Activated naive CD4-positive, alpha-beta T cell treated with anti-CD3 and anti-CD28 coated beads, Interleukin-2, amount 50 U/mL, for 24 hours (primary cell): ENCODE measurements around the gene REG3G.
"Not testable (repeated sequence)": the region's sequence is repeated elsewhere in the genome, so short reads cannot be mapped to it uniquely, and the experiment has no call there.

ENCODE experiments used
- H3K27ac Mint-ChIP-seq: one replicate; pipeline ENCODE4 v1.8.0; 2021; ENCODE audit warnings: mild to moderate bottlenecking, mixed read lengths
- H3K27me3 Mint-ChIP-seq: one replicate; pipeline ENCODE4 v1.8.0; 2021; ENCODE audit warnings: mixed read lengths
- H3K36me3 Mint-ChIP-seq: one replicate; pipeline ENCODE4 v1.8.0; 2021; ENCODE audit warnings: mixed read lengths
- H3K4me1 Mint-ChIP-seq: one replicate; pipeline ENCODE4 v1.8.0; 2021; ENCODE audit warnings: mixed read lengths
- H3K4me3 Mint-ChIP-seq: one replicate; pipeline ENCODE4 v1.8.0; 2021; ENCODE audit warnings: mild to moderate bottlenecking, mixed read lengths
- H3K9me3 Mint-ChIP-seq: one replicate; pipeline ENCODE4 v1.8.0; 2021; ENCODE audit warnings: mixed read lengths

Gene REG3G

GRCh38 chr2:79000008-79000576 lies 25.4 kb upstream of the REG3G start:
- no peak overlapping the region for H3K4me3 Mint-ChIP-seq
- peaks cover under 1% of the 10 kb centered on the region for H3K27me3 Mint-ChIP-seq
- H3K4me1 Mint-ChIP-seq, result no peaks in the 10 kb centered on the region
- no peaks in the 10 kb centered on the region for H3K9me3 Mint-ChIP-seq
- H3K36me3 Mint-ChIP-seq, result no peaks in the 10 kb centered on the region
- H3K27ac Mint-ChIP-seq, result no peak overlapping the region

- Mint-ChIP-seq H3K27ac (no peak overlapping the region), H3K4me1 (no peaks in the 10 kb centered on the region), H3K9me3 (no peaks in the 10 kb centered on the region), H3K36me3 (no peaks in the 10 kb centered on the region), H3K4me3 (no peak overlapping the region), H3K27me3 (no peaks in the 10 kb centered on the region)
Measured at GRCh38 chr2:79001285-79001684, 24.2 kb upstream of the REG3G start.

- no peak overlapping the region for H3K27ac Mint-ChIP-seq
- no peaks in the 10 kb centered on the region for H3K36me3 Mint-ChIP-seq
- no peaks in the 10 kb centered on the region for H3K27me3 Mint-ChIP-seq
- H3K9me3 Mint-ChIP-seq, result no peaks in the 10 kb centered on the region
- no peak overlapping the region for H3K4me3 Mint-ChIP-seq
- H3K4me1 Mint-ChIP-seq, result no peaks in the 10 kb centered on the region
Measured at GRCh38 chr2:79004680-79005079, 20.8 kb upstream of the REG3G start.

GRCh38 chr2:79005216-79005615 lies 20.3 kb upstream of the REG3G start:
- Mint-ChIP-seq H3K4me3 (no peak overlapping the region), H3K27ac (no peak overlapping the region), H3K9me3 (no peaks in the 10 kb centered on the region), H3K27me3 (no peaks in the 10 kb centered on the region), H3K4me1 (no peaks in the 10 kb centered on the region), H3K36me3 (no peaks in the 10 kb centered on the region)

- Mint-ChIP-seq H3K27ac (no peak overlapping the region), H3K27me3 (no peaks in the 10 kb centered on the region), H3K36me3 (no peaks in the 10 kb centered on the region), H3K4me3 (no peak overlapping the region), H3K4me1 (no peaks in the 10 kb centered on the region), H3K9me3 (peaks cover 5% of the 10 kb centered on the region)
Measured at GRCh38 chr2:79009388-79009787, 16.1 kb upstream of the REG3G start.

GRCh38 chr2:79011496-79011895 lies 14.0 kb upstream of the REG3G start:
- no peaks in the 10 kb centered on the region for H3K4me1 Mint-ChIP-seq
- H3K4me3 Mint-ChIP-seq, result no peak overlapping the region
- H3K27me3 Mint-ChIP-seq, result no peaks in the 10 kb centered on the region
- H3K36me3 Mint-ChIP-seq, result no peaks in the 10 kb centered on the region
- peaks cover 5% of the 10 kb centered on the region for H3K9me3 Mint-ChIP-seq
- H3K27ac Mint-ChIP-seq, result no peak overlapping the region

GRCh38 chr2:79013629-79014028 lies 11.9 kb upstream of the REG3G start:
- H3K4me1 Mint-ChIP-seq, result no peaks in the 10 kb centered on the region
- no peak overlapping the region for H3K4me3 Mint-ChIP-seq
- peaks cover 5% of the 10 kb centered on the region for H3K9me3 Mint-ChIP-seq
- no peaks in the 10 kb centered on the region for H3K27me3 Mint-ChIP-seq
- H3K27ac Mint-ChIP-seq, result no peak overlapping the region
- no peaks in the 10 kb centered on the region for H3K36me3 Mint-ChIP-seq

- H3K36me3 Mint-ChIP-seq, result no peaks in the 10 kb centered on the region
- H3K27ac Mint-ChIP-seq, result no peak overlapping the region
- H3K4me1 Mint-ChIP-seq, result no peaks in the 10 kb centered on the region
- peaks cover 9% of the 10 kb centered on the region for H3K9me3 Mint-ChIP-seq
- H3K27me3 Mint-ChIP-seq, result no peaks in the 10 kb centered on the region
- H3K4me3 Mint-ChIP-seq, result no peak overlapping the region
Measured at GRCh38 chr2:79016342-79016741, 9.2 kb upstream of the REG3G start.

- H3K36me3 Mint-ChIP-seq, result no peaks in the 10 kb centered on the region
- H3K4me3 Mint-ChIP-seq, result no peak overlapping the region
- H3K27me3 Mint-ChIP-seq, result no peaks in the 10 kb centered on the region
- peaks cover 7% of the 10 kb centered on the region for H3K9me3 Mint-ChIP-seq
- H3K4me1 Mint-ChIP-seq, result no peaks in the 10 kb centered on the region
- no peak overlapping the region for H3K27ac Mint-ChIP-seq
Measured at GRCh38 chr2:79026061-79026460, 559 bp downstream of the REG3G start.

- Mint-ChIP-seq H3K9me3 (no peaks in the 10 kb centered on the region), H3K36me3 (no peaks in the 10 kb centered on the region), H3K27me3 (no peaks in the 10 kb centered on the region), H3K4me1 (no peaks in the 10 kb centered on the region), H3K4me3 (no peak overlapping the region), H3K27ac (no peak overlapping the region)
Measured at GRCh38 chr2:79039944-79040343, 14.4 kb downstream of the REG3G start.

- Mint-ChIP-seq H3K27me3 (no peaks in the 10 kb centered on the region), H3K9me3 (no peaks in the 10 kb centered on the region), H3K27ac (no peak overlapping the region), H3K36me3 (no peaks in the 10 kb centered on the region), H3K4me1 (no peaks in the 10 kb centered on the region), H3K4me3 (no peak overlapping the region)
Measured at GRCh38 chr2:79041032-79041448, 15.5 kb downstream of the REG3G start.

- H3K4me1 Mint-ChIP-seq, H3K9me3 Mint-ChIP-seq, H3K27me3 Mint-ChIP-seq, H3K36me3 Mint-ChIP-seq, H3K27ac Mint-ChIP-seq, H3K4me3 Mint-ChIP-seq: not testable (repeated sequence)
Measured at GRCh38 chr2:79053486-79053885, 28.0 kb downstream of the REG3G start.

- H3K4me3 Mint-ChIP-seq, H3K27ac Mint-ChIP-seq, H3K9me3 Mint-ChIP-seq, H3K4me1 Mint-ChIP-seq, H3K27me3 Mint-ChIP-seq, H3K36me3 Mint-ChIP-seq: not testable (repeated sequence)
Measured at GRCh38 chr2:79054769-79055168, 29.3 kb downstream of the REG3G start.

- Mint-ChIP-seq H3K36me3 (no peaks in the 10 kb centered on the region), H3K27me3 (no peaks in the 10 kb centered on the region), H3K4me3 (no peak overlapping the region), H3K9me3 (peaks cover 11% of the 10 kb centered on the region), H3K27ac (no peak overlapping the region), H3K4me1 (no peaks in the 10 kb centered on the region)
Measured at GRCh38 chr2:79065201-79065600, 39.7 kb downstream of the REG3G start.

GRCh38 chr2:79071078-79071477 lies 45.6 kb downstream of the REG3G start:
- no peak overlapping the region for H3K27ac Mint-ChIP-seq
- H3K4me1 Mint-ChIP-seq, result no peaks in the 10 kb centered on the region
- no peaks in the 10 kb centered on the region for H3K27me3 Mint-ChIP-seq
- H3K36me3 Mint-ChIP-seq, result no peaks in the 10 kb centered on the region
- H3K4me3 Mint-ChIP-seq, result no peak overlapping the region
- peaks cover 18% of the 10 kb centered on the region for H3K9me3 Mint-ChIP-seq
